ENCODE measurements around the gene FCRL5. TPM values are rescaled to one million over a fixed set of nuclear protein-coding genes. Genes with fewer than 3 reads are reported as not detected.

FCRL5 gene
- total RNA-seq, 1 donor from 2014 or later: not detected

- Mint-ChIP-seq H3K36me3 (no peaks in the 10 kb centered on the region), H3K27ac (no peak overlapping the region), H3K9me3 (peaks cover 15% of the 10 kb centered on the region), H3K4me1 (peaks cover 4% of the 10 kb centered on the region), H3K27me3 (ENCODE audit: insufficient read depth, low read depth) (peaks cover 6% of the 10 kb centered on the region), H3K4me3 (no peak overlapping the region)
- H4K20me1 ChIP-seq (ENCODE audit: low read depth): no peaks in the 10 kb centered on the region
- no peak for TF ChIP-seq EZH2phosphoT487 (IDR thresholded peaks at IDR 0.05)
- no peak for TF ChIP-seq EZH2 (IDR thresholded peaks at IDR 0.05)
- no peak for TF ChIP-seq CTCF (IDR thresholded peaks at IDR 0.05)
- peaks cover 6% of the 10 kb centered on the region for H3K4me1 ChIP-seq
- peak overlapping the region; percentile 79 for H2AFZ ChIP-seq (replicated peaks)
- H3K79me2 ChIP-seq (ENCODE audit: low read depth): no peaks in the 10 kb centered on the region
- H3K4me2 ChIP-seq: no peak overlapping the region
- H3K27ac ChIP-seq: no peak overlapping the region
- DNase-seq (ENCODE audit: low spot score): no peak
- H3K9me3 ChIP-seq (ENCODE audit: low read depth): no peaks in the 10 kb centered on the region
- no peaks in the 10 kb centered on the region for H3K36me3 ChIP-seq
- no peak overlapping the region for H3K9ac ChIP-seq
- H3K27me3 ChIP-seq: no peaks in the 10 kb centered on the region
- H3F3A ChIP-seq (ENCODE audit: low read depth): no peaks in the 10 kb centered on the region
- no peak overlapping the region for H3K4me3 ChIP-seq
Observed at GRCh38 chr1:157472056-157472701, 80.1 kb downstream of the FCRL5 start.

GRCh38 chr1:157471531-157471930, 80.8 kb downstream of the FCRL5 start:
- H3K36me3 Mint-ChIP-seq: no peaks in the 10 kb centered on the region
- Histone ChIP-seq H3K36me3 (no peaks in the 10 kb centered on the region), H3K9me3 (ENCODE audit: low read depth) (no peaks in the 10 kb centered on the region), H4K20me1 (ENCODE audit: low read depth) (no peaks in the 10 kb centered on the region), H3F3A (ENCODE audit: low read depth) (no peaks in the 10 kb centered on the region), H3K4me3 (no peak overlapping the region), H3K27ac (no peak overlapping the region), H3K27me3 (no peaks in the 10 kb centered on the region), H3K4me2 (no peak overlapping the region), H3K79me2 (ENCODE audit: low read depth) (no peaks in the 10 kb centered on the region), H3K4me1 (peaks cover 6% of the 10 kb centered on the region), H3K9ac (no peak overlapping the region), H2AFZ (replicated peaks) (no peak overlapping the region)
- H3K27me3 Mint-ChIP-seq (ENCODE audit: insufficient read depth, low read depth): peaks cover 5% of the 10 kb centered on the region
- peaks cover 11% of the 10 kb centered on the region for H3K9me3 Mint-ChIP-seq
- no peak for DNase-seq (ENCODE audit: low spot score)
- H3K27ac Mint-ChIP-seq: no peak overlapping the region
- peaks cover 4% of the 10 kb centered on the region for H3K4me1 Mint-ChIP-seq
- no peak overlapping the region for H3K4me3 Mint-ChIP-seq
- TF ChIP-seq EZH2phosphoT487 (IDR thresholded peaks at IDR 0.05) (no peak), EZH2 (IDR thresholded peaks at IDR 0.05) (no peak), CTCF (IDR thresholded peaks at IDR 0.05) (no peak)

GRCh38 chr1:157469752-157470675, 82.3 kb downstream of the FCRL5 start:
- peaks cover 4% of the 10 kb centered on the region for H3K4me1 Mint-ChIP-seq
- peak overlapping the region; percentile 70 for H2AFZ ChIP-seq (replicated peaks)

More at GRCh38 chr1:157469752-157470675, 82.3 kb downstream of the FCRL5 start:
- H3K4me2 ChIP-seq: no peak overlapping the region
- Mint-ChIP-seq H3K27me3 (ENCODE audit: insufficient read depth, low read depth) (peaks cover 2% of the 10 kb centered on the region), H3K4me3 (no peak overlapping the region), H3K9me3 (peaks cover 3% of the 10 kb centered on the region), H3K27ac (no peak overlapping the region), H3K36me3 (no peaks in the 10 kb centered on the region)
- H3K4me3 ChIP-seq: no peak overlapping the region
- H3K4me1 ChIP-seq: peaks cover 6% of the 10 kb centered on the region
- H3K27me3 ChIP-seq: no peaks in the 10 kb centered on the region
- H3K9ac ChIP-seq: no peak overlapping the region
- H3F3A ChIP-seq (ENCODE audit: low read depth): no peaks in the 10 kb centered on the region
- no peaks in the 10 kb centered on the region for H4K20me1 ChIP-seq (ENCODE audit: low read depth)
- H3K36me3 ChIP-seq: no peaks in the 10 kb centered on the region
- no peaks in the 10 kb centered on the region for H3K9me3 ChIP-seq (ENCODE audit: low read depth)
- H3K79me2 ChIP-seq (ENCODE audit: low read depth): no peaks in the 10 kb centered on the region
- no peak overlapping the region for H3K27ac ChIP-seq
- TF ChIP-seq EZH2 (IDR thresholded peaks at IDR 0.05): no peak
- TF ChIP-seq EZH2phosphoT487 (IDR thresholded peaks at IDR 0.05): no peak
- no peak for TF ChIP-seq CTCF (IDR thresholded peaks at IDR 0.05)
- DNase-seq (ENCODE audit: low spot score): no peak
